Uterus (tissue), 2 donors: ENCODE results near the gene TOB1.

Source experiments
- POLR2A ChIP-seq, 2 donors: fragments of 450-650 bp; IDR thresholded peaks; one replicate each; pipeline ENCODE4 v1.6.1; 2016; ENCODE audit warnings: antibody characterized with exemption in 2 of 2, mild to moderate bottlenecking in 1 of 2, moderate library complexity in 1 of 2
- TF ChIP-seq, protein P1 (sequence below), 4 experiments: fragments of 200-600 bp in 2 of 4; fragments of 450-650 bp in 2 of 4; sonication (generic) in 2 of 4; IDR thresholded peaks; one replicate each; pipeline ENCODE4 v1.5.1; 2016 to 2019; ENCODE audit warnings: antibody characterized with exemption in 4 of 4, mild to moderate bottlenecking in 2 of 4, moderate library complexity in 1 of 4

- TF ChIP-seq, protein P1, sequence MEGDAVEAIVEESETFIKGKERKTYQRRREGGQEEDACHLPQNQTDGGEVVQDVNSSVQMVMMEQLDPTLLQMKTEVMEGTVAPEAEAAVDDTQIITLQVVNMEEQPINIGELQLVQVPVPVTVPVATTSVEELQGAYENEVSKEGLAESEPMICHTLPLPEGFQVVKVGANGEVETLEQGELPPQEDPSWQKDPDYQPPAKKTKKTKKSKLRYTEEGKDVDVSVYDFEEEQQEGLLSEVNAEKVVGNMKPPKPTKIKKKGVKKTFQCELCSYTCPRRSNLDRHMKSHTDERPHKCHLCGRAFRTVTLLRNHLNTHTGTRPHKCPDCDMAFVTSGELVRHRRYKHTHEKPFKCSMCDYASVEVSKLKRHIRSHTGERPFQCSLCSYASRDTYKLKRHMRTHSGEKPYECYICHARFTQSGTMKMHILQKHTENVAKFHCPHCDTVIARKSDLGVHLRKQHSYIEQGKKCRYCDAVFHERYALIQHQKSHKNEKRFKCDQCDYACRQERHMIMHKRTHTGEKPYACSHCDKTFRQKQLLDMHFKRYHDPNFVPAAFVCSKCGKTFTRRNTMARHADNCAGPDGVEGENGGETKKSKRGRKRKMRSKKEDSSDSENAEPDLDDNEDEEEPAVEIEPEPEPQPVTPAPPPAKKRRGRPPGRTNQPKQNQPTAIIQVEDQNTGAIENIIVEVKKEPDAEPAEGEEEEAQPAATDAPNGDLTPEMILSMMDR (IDR thresholded peaks at IDR 0.05): no peak
- TF ChIP-seq POLR2A (IDR thresholded peaks at IDR 0.05): no peak
Measured at GRCh38 chr17:50820651-50821050, 45.5 kb downstream of the TOB1 start.
